HG03378 (cell line): ENCODE results near the gene CNTNAP4.

Experiments
- ATAC-seq: cut with Tn5 transposase; IDR thresholded peaks from one replicate; pipeline ENCODE4 v1.9.1; 2021; ENCODE audit warnings: mild to moderate bottlenecking, moderate library complexity; ENCODE audit not compliant: unreplicated experiment

The CNTNAP4 gene

DNA sequence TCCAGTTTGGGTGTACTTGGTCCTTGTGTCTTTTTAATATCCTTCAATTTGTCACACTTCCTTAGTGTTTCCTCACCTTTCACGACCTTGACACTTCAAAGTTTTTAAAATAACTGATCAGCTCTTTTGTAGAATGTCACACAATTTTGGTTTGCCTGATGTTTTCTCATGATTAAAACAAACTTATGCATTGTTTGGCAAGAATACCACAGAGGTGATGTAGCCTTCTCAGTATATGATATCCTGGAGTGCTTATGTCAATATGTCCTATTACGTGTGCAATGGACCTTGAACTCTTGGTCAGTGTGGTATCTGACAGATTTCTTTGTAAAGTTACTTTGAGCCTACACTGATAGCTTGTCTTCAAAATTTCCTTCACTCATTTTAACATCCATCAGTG, 297.4 kb downstream of the CNTNAP4 start:
- no peak for ATAC-seq

GRCh38 chr16:76576526-76576925, 299.3 kb downstream of the CNTNAP4 start:
- no peak for ATAC-seq

GRCh38 chr16:76577003-76577402, 299.8 kb downstream of the CNTNAP4 start:
- no peak for ATAC-seq

- ATAC-seq, result no peak
Measured at GRCh38 chr16:76579277-76579922, 302.2 kb downstream of the CNTNAP4 start.

DNA sequence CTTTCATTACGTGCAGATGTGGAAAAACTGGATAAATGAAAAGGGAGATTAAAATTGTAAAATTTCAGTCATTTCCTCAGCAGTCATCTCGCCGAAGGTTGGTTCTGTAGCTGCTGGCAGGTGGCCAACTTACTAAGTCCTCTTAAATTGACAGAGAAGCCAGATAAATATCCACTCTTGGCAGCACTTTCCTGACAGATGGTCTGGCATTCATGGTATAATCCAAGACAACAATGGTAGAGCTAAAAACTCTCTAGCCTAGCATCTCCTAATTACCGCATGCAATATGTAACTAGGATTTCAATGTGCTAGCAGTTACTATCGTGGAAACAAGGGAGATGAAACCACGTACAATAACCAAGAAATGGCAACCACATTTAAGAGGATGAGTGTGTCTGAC, 306.3 kb downstream of the CNTNAP4 start:
- no peak for ATAC-seq

DNA sequence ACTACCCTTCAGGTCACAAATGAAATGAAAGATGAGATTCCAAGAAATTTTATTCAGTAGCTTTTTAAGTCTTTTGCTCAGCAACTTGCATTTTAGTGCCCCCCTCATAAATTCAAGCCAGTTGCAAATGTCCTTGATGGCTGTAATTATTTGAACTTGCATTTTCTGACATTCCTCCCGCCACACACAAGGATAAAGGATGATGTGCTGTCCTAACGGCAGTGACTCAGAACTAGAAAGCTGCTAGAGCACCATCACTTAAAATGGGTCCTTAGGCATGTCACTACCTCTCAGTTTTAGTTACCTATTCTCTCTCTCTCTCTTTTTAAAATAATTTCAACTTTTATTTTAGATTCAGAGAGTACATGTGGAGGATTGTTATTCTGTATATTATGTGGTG, 306.7 kb downstream of the CNTNAP4 start:
- ATAC-seq, result no peak

GRCh38 chr16:76598498-76598897, 321.3 kb downstream of the CNTNAP4 start:
- no peak for ATAC-seq

DNA sequence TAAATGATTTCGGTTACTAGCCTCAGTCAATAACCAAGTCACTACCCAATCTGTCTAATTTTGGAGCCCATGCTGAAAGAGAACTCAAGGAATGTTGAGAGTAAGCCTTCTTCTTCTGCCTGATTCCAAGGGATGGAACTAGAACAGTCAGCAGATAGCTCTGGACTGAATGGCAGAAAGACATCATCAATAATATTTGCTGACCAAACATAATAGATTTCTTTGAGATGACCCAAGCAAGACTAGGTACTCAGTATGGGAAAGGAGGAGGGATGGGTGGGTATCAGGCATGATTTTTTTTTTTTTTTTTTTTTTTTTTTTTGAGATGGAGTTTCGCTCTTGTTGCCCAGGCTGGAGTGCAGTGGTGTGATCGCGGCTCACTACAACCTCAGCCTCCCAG, 330.1 kb downstream of the CNTNAP4 start:
- no peak for ATAC-seq
